ENCODE results near the gene TOX3. TPM values are rescaled to one million over a fixed set of nuclear protein-coding genes. Genes with fewer than 3 reads are reported as not detected.

Gene TOX3
- total RNA-seq, 4 donors from 2014 or later: 0.12 to 4.8 (median 2.0) TPM; not detected in 1

DNA sequence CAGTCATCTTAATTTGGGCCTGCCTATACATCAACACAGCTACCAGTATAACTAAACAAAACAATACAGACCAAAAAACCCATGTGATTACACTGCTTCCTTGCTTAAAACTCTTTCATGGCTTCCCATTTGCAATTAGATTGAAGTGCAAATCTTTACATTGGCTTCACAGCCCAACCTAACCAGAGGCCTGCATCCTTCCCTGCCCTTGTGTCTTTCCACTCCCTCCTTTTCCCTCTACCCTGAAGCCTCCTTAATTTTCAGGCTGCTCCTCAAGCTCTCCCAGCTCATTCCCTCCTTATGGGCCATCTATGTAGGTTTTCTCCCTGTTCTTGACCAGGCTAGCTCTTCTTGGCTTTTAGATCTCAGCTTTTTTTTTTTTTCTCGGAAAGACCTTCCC, 147.8 kb downstream of the TOX3 start:
- H3K27me3 ChIP-seq: no peaks in the 10 kb centered on the region
- no peak for ATAC-seq
- H3K27ac ChIP-seq: no peak overlapping the region
- H3K4me1 ChIP-seq: no peaks in the 10 kb centered on the region
- H3K36me3 ChIP-seq: no peaks in the 10 kb centered on the region
- WGBS, 2 donors (ENCODE audit: low coverage in 1 of 2): 88 to 100% methylated on average over 1 of the region's 1 CpG
- no peaks in the 10 kb centered on the region for H3K9me3 ChIP-seq
- TF ChIP-seq POLR2A (IDR thresholded peaks at IDR 0.05) (no peak), POLR2AphosphoS5 (IDR thresholded peaks at IDR 0.05) (no peak), EP300 (IDR thresholded peaks at IDR 0.05) (no peak)
- TF ChIP-seq, protein P1, sequence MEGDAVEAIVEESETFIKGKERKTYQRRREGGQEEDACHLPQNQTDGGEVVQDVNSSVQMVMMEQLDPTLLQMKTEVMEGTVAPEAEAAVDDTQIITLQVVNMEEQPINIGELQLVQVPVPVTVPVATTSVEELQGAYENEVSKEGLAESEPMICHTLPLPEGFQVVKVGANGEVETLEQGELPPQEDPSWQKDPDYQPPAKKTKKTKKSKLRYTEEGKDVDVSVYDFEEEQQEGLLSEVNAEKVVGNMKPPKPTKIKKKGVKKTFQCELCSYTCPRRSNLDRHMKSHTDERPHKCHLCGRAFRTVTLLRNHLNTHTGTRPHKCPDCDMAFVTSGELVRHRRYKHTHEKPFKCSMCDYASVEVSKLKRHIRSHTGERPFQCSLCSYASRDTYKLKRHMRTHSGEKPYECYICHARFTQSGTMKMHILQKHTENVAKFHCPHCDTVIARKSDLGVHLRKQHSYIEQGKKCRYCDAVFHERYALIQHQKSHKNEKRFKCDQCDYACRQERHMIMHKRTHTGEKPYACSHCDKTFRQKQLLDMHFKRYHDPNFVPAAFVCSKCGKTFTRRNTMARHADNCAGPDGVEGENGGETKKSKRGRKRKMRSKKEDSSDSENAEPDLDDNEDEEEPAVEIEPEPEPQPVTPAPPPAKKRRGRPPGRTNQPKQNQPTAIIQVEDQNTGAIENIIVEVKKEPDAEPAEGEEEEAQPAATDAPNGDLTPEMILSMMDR (IDR thresholded peaks at IDR 0.05): no peak
- H3K4me3 ChIP-seq: no peak overlapping the region

DNA sequence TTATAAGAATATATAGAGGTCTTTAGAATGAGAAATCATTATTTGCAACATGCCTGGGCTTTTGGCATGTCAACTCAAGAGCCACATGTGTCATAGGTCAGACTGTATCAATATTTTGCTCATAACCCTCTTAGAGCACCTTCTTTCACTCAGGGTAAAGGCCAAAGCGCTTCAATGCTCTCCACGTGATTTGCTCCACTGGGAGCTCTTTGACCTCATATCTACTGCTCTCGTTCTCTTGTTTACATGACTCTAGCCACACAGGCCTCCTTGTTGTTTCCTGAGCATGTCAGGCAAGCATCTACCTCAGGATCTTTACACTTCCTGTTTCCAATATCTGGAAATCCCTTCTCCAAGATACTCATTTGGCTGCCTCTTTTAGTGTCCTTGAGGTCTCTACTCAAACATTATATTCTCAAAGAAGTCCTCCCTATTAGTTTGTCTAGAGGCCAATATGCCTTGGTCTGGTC, 148.4 kb downstream of the TOX3 start:
- Histone ChIP-seq H3K9me3 (no peaks in the 10 kb centered on the region), H3K27ac (no peak overlapping the region), H3K27me3 (no peaks in the 10 kb centered on the region), H3K4me3 (no peak overlapping the region), H3K36me3 (no peaks in the 10 kb centered on the region), H3K4me1 (no peaks in the 10 kb centered on the region)
- TF ChIP-seq EP300 (IDR thresholded peaks at IDR 0.05): no peak
- TF ChIP-seq POLR2A (IDR thresholded peaks at IDR 0.05): no peak
- TF ChIP-seq, protein P1 (IDR thresholded peaks at IDR 0.05): no peak
- no peak for TF ChIP-seq POLR2AphosphoS5 (IDR thresholded peaks at IDR 0.05)
- WGBS, 2 donors (ENCODE audit: low coverage in 1 of 2): 53% methylated on average over 3 of the region's 3 CpGs; no CpG with 5 or more reads in 1 of the 2 donors
- no peak for ATAC-seq

DNA sequence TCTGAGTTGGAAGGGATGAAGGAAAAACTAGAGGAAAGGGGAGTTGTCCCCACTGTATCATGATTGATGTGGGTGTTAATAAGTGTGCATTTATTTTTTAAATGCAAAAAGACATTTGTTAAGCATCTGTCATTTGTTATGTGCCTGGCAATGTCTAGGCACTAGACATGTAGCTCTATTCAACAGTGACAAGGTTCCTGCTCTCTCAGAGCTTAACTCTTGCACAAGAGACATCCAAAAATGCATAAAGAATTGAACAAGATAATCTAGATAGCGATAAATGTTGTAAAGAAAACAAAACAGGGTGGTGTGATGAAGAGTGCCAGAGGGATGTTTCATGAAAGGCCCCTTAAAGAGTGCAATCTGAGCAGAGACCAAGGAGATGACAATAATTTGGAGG, 148.9 kb downstream of the TOX3 start:
- TF ChIP-seq POLR2A (IDR thresholded peaks at IDR 0.05) (no peak), POLR2AphosphoS5 (IDR thresholded peaks at IDR 0.05) (no peak), EP300 (IDR thresholded peaks at IDR 0.05) (no peak)
- TF ChIP-seq, protein P1 (IDR thresholded peaks at IDR 0.05): no peak
- ATAC-seq: no peak
- no peak overlapping the region for H3K4me3 ChIP-seq
- H3K4me1 ChIP-seq: no peaks in the 10 kb centered on the region
- H3K36me3 ChIP-seq: no peaks in the 10 kb centered on the region
- 78 to 88% methylated on average over 1 of the region's 1 CpG for WGBS, 2 donors (ENCODE audit: low coverage in 1 of 2)
- no peaks in the 10 kb centered on the region for H3K27me3 ChIP-seq
- H3K27ac ChIP-seq: no peak overlapping the region
- no peaks in the 10 kb centered on the region for H3K9me3 ChIP-seq

DNA sequence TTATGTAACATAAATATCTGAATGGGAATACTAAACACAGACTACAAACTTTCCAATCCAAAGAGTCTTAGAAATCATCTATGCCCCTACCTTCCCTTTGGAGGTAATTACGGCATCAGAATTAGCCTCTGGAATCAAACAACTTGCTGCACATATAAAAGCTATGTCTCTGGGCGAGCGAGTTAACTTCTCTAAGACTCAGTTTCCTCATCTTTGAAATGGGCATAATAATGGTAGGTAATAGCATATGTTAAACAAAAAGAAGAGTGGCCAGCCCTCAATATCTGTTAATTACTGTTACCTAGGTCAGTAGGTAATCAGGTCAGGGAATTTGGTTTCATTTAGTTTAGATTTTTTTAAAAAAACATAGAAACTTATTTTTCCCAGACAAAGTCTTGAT, 153.5 kb downstream of the TOX3 start:
- H3K9me3 ChIP-seq: no peaks in the 10 kb centered on the region
- 91 to 96% methylated on average over 3 of the region's 3 CpGs for WGBS, 2 donors (ENCODE audit: low coverage in 1 of 2)
- no peak overlapping the region for H3K27ac ChIP-seq
- TF ChIP-seq EP300 (IDR thresholded peaks at IDR 0.05) (no peak), POLR2A (IDR thresholded peaks at IDR 0.05) (no peak), POLR2AphosphoS5 (IDR thresholded peaks at IDR 0.05) (no peak)
- TF ChIP-seq, protein P1 (IDR thresholded peaks at IDR 0.05): no peak
- H3K4me1 ChIP-seq: no peaks in the 10 kb centered on the region
- H3K4me3 ChIP-seq: no peak overlapping the region
- ATAC-seq: no peak
- H3K36me3 ChIP-seq: no peaks in the 10 kb centered on the region
- no peaks in the 10 kb centered on the region for H3K27me3 ChIP-seq

DNA sequence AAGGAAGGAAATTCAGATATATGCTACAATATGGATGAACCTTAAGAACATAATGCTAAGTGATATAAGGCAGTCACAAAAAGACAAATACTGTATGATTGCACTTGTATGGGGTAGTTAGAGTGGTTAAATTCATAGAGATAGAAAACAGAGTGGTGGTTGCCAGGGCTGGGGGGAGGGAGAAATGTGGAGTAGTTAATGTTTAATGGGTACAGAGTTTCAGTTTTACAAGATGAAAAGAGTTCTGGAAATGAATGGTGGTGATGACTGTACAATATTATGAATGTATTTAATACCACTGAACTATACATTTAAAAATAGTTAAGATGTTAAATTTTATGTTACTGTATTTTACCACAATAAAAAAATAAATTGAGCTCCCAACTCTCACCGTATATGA, 157.9 kb downstream of the TOX3 start:
- Histone ChIP-seq H3K9me3 (no peaks in the 10 kb centered on the region), H3K27ac (no peak overlapping the region), H3K4me3 (no peak overlapping the region), H3K36me3 (no peaks in the 10 kb centered on the region), H3K4me1 (peaks cover 0 to 4% (median 0%) of the 10 kb centered on the region in 3 donors), H3K27me3 (no peaks in the 10 kb centered on the region)
- WGBS, 2 donors (ENCODE audit: low coverage in 1 of 2): 71% methylated on average over 1 of the region's 1 CpG; no CpG with 5 or more reads in 1 of the 2 donors
- TF ChIP-seq EP300 (IDR thresholded peaks at IDR 0.05) (no peak), POLR2A (IDR thresholded peaks at IDR 0.05) (no peak), POLR2AphosphoS5 (IDR thresholded peaks at IDR 0.05) (no peak)
- TF ChIP-seq, protein P1 (IDR thresholded peaks at IDR 0.05): no peak
- no peak for ATAC-seq

Data from gastroesophageal sphincter (tissue), 4 donors.